ENCODE results near the gene CLIC3.

DNA sequence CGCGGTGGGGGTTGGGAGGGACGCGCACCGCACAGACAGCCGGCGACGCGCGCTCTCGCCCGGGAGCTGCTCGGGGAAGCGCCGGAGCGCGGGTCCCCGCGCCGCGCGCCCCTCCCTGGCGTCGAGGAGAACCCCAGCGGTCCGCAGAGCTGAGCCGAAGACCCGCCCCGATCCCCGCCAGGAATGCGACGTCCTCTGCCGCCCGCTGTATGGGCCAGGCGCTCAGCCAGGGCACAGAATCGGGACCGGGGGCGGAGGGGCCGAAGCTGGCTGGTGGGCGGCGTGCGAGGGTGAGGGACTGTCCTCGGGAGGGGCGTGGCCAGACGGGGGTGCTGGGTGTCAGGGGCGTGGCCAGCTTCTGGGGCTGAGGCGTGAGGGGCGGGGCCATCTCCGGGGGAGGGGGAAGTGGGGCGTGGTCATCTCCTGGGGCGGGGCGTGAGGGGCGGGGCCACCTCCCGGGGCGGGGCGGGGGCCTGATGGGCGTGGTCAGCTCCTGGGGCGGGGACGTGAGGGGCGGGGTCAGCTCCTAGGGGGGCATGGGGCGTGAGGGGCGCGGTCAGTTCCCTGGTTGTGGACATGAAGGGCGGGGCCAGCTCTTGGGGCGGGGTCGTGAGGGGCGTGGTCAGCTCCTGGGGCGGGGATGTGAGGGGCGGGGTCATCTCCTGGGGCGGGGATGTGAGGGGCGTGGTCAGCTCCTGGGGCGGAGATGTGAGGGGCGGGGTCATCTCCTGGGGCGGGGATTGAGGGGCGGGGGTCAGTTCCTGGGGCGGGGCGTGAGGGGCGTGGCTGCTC, 18.1 kb downstream of the CLIC3 start:
- TF ChIP-seq, protein P1, sequence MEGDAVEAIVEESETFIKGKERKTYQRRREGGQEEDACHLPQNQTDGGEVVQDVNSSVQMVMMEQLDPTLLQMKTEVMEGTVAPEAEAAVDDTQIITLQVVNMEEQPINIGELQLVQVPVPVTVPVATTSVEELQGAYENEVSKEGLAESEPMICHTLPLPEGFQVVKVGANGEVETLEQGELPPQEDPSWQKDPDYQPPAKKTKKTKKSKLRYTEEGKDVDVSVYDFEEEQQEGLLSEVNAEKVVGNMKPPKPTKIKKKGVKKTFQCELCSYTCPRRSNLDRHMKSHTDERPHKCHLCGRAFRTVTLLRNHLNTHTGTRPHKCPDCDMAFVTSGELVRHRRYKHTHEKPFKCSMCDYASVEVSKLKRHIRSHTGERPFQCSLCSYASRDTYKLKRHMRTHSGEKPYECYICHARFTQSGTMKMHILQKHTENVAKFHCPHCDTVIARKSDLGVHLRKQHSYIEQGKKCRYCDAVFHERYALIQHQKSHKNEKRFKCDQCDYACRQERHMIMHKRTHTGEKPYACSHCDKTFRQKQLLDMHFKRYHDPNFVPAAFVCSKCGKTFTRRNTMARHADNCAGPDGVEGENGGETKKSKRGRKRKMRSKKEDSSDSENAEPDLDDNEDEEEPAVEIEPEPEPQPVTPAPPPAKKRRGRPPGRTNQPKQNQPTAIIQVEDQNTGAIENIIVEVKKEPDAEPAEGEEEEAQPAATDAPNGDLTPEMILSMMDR (conservative IDR thresholded peaks at IDR 0.05; ENCODE audit: low read depth, low read length): no peak
- no peak for TF ChIP-seq EZH2phosphoT487 (IDR thresholded peaks at IDR 0.05; ENCODE audit: borderline replicate concordance, low read length)
- no peak for TF ChIP-seq EZH2 (IDR thresholded peaks at IDR 0.05; ENCODE audit: low read length, unreplicated experiment)

Measured in PC-3 (cell line).